Activated naive CD4-positive, alpha-beta T cell treated with anti-CD3 and anti-CD28 coated beads, Interleukin-2, amount 10 ng/mL, durations not matched to agents 7 days and 5 days (primary cell): ENCODE data around the gene HIPK2.

Experiments used
- CTCF ChIA-PET: fragments of 350-600 bp; sonication (Branson Sonifier 250); formaldehyde crosslinking; loops from one replicate; lab custom pipeline; 2021; ENCODE audit warnings: antibody characterized with exemption; lab: Charles Lee
- DNase-seq: peaks from one replicate; pipeline ENCODE4 v3.0.0-alpha.2; 2020
- H3K27ac Mint-ChIP-seq: one replicate; pipeline ENCODE4 v1.8.0; 2021; ENCODE audit warnings: mild to moderate bottlenecking, moderate library complexity, mixed read lengths
- H3K27me3 Mint-ChIP-seq: one replicate; pipeline ENCODE4 v1.8.0; 2021; ENCODE audit warnings: mild to moderate bottlenecking, mixed read lengths
- H3K36me3 Mint-ChIP-seq: one replicate; pipeline ENCODE4 v1.8.0; 2021; ENCODE audit warnings: mixed read lengths
- H3K4me1 Mint-ChIP-seq: one replicate; pipeline ENCODE4 v1.8.0; 2021; ENCODE audit warnings: mixed read lengths
- H3K4me3 Mint-ChIP-seq: one replicate; pipeline ENCODE4 v1.8.0; 2021; ENCODE audit warnings: mild to moderate bottlenecking, moderate library complexity, mixed read lengths
- H3K9me3 Mint-ChIP-seq: one replicate; pipeline ENCODE4 v1.8.0; 2021; ENCODE audit warnings: mixed read lengths

Gene HIPK2

DNA sequence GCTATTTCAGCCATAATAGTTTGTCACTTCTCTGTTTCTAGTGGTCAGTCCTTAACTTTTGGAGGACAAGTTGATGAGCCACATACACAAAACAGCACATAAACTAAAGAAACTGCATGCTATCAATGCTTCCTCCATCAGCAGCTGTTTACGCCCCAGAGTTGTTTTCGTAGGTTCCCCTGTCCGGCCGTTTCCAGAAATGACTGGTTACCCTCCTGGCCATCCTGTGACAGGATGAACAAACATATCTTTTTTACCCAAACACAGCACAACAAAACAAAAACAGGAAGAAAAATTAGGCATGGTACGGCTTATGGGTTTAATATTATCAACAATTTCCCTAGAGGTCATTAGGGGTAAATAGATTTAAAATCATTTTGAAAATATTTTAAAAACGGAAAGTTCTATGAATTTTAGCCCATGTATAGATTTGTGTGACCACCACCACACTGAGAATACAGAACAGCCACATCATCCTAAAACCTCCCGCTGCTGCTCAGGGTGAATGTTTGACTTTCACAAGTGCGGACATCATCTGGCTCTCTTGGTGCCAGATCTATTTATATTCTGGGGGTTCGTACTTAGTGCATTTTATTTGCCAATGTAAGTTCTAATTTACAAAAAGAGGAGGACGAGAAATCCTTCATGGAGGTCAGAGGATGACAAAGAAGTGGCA lies 74.8 kb downstream of the HIPK2 start:
- Mint-ChIP-seq H3K27ac (no peak overlapping the region), H3K27me3 (no peaks in the 10 kb centered on the region), H3K4me1 (peaks cover 2% of the 10 kb centered on the region), H3K36me3 (no peaks in the 10 kb centered on the region), H3K4me3 (no peak overlapping the region), H3K9me3 (no peaks in the 10 kb centered on the region)
- no peak for DNase-seq
- CTCF ChIA-PET, result interaction anchor here (1.1 kb wide), 1 partner anchor 38 kb away, joined by 3 read pairs; no protein-coding TSS in a partner anchor

DNA sequence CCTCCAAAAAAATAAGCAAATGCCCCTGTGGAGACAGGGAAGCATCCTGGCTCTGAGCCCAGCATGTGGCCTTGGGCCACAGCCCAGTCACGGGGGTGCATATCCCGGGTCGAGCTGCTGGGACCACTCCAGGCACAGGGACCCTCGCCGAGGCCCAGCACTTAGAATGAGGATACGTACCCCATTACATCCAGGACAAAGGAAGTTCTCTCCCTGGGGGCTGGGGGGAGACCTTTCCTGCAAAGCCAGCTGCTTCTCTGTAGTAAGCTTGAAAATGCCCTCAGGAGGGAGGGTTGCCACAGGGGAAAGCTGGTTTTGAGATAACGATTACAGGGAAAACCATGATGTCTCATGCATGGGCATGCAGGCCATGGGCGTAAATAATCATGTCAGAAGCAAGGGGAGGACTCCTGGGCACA lies 75.5 kb downstream of the HIPK2 start:
- H3K4me1 Mint-ChIP-seq, result peaks cover 3% of the 10 kb centered on the region
- peak overlapping the region; percentile 28 for H3K27ac Mint-ChIP-seq
- CTCF ChIA-PET, result interaction anchor here (1.1 kb wide), 1 partner anchor 37 kb away, joined by 3 read pairs; no protein-coding TSS in a partner anchor
- H3K9me3 Mint-ChIP-seq, result no peaks in the 10 kb centered on the region
- no peaks in the 10 kb centered on the region for H3K27me3 Mint-ChIP-seq
- DNase-seq, result no peak
- no peaks in the 10 kb centered on the region for H3K36me3 Mint-ChIP-seq
- H3K4me3 Mint-ChIP-seq, result no peak overlapping the region

- Mint-ChIP-seq H3K4me1 (peaks cover 7% of the 10 kb centered on the region), H3K9me3 (no peaks in the 10 kb centered on the region), H3K27me3 (no peaks in the 10 kb centered on the region), H3K27ac (peak overlapping the region; percentile 28), H3K4me3 (no peak overlapping the region), H3K36me3 (no peaks in the 10 kb centered on the region)
- DNase-seq, result no peak
- CTCF ChIA-PET, result interaction anchor here (0.6 to 1.1 kb wide), 2 partner anchors 11 to 37 kb away, joined by 3 read pairs; no protein-coding TSS in a partner anchor
Observed at GRCh38 chr7:139701908-139702307, 75.9 kb downstream of the HIPK2 start.

DNA sequence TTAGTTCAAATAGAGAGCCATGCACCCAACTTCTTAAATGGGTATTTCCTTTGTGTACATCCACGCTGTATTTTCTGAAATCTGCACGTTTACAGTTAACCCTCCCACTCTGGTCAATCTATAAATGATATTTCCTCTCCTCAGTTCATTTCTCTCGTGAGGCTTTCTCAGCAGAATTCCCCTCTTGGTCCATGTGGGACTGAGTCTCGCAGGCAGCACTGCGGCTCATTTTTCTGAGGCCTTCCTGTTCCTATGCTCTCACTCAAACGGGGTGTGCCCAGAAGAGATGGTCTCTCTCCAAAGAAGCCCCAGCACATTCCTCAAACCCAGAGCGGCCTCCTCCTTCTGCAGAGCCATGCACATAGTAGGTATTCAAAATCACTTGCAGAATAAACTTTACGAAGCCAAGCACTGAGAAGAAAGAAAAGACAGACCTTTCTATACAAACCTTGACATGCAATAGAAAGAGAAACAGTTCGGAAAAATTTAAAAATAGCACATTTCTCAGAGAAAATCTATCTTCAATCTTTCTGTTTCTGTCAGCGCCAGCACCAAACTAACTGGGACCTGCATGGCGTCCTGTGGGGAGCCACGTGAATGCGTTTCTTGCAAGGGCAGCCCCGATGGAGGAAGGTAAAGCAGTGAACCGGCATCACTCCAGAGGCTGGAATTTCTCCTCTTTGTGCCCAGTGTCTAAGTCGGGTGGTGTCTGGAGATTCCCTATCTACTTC lies 77.1 kb downstream of the HIPK2 start:
- no peak overlapping the region for H3K4me3 Mint-ChIP-seq
- CTCF ChIA-PET, result interaction anchor here (1.2 kb wide), 1 partner anchor 55 kb away, joined by 3 read pairs; no protein-coding TSS in a partner anchor
- no peak overlapping the region for H3K27ac Mint-ChIP-seq
- no peaks in the 10 kb centered on the region for H3K36me3 Mint-ChIP-seq
- H3K4me1 Mint-ChIP-seq, result peaks cover 19% of the 10 kb centered on the region
- no peaks in the 10 kb centered on the region for H3K9me3 Mint-ChIP-seq
- no peak for DNase-seq
- H3K27me3 Mint-ChIP-seq, result no peaks in the 10 kb centered on the region

DNA sequence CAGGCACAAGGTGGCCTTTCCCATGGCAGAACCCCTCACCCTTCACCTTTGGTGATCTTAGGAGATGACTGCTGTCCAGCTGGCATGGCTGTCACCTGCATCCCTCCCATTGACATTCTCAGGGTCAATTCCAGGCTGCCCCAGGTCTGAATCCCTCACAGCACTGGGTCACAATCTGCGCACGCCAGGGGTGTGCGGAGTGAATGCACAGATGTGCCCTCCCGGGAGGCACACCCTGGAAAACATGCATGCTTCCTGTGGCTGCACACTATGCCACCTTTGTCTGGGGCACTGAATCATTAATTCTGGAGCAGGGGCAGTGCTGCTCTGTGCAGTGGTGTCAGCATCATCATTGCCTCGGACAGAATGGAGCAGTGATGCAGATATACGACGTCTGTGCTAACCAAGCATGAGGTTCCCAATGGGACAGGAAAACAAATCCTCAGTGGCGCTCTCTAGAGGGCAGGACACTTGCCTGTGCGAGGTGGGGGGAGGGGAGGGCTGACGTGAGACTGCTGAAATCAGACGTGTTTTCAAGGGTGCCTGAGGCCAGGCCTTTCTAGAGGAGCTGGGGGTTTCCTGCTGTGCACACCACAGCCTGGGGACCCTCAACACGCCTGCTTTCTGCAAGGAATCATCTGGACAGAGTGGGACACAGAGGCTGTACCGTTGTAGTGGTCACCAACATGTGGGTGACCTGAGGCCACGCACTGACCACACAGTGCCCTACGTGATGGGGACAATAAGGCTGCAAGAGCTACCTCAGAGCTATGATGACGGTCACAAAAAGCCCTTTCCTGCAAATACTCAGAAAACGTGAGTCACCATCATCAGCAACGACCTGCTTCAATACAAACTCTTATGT lies 77.9 kb downstream of the HIPK2 start:
- no peak for DNase-seq
- peaks cover 20% of the 10 kb centered on the region for H3K4me1 Mint-ChIP-seq
- H3K4me3 Mint-ChIP-seq, result no peak overlapping the region
- no peak overlapping the region for H3K27ac Mint-ChIP-seq
- CTCF ChIA-PET, result interaction anchor here (1.2 kb wide), 1 partner anchor 54 kb away, joined by 3 read pairs; no protein-coding TSS in a partner anchor
- H3K27me3 Mint-ChIP-seq, result no peaks in the 10 kb centered on the region
- no peaks in the 10 kb centered on the region for H3K36me3 Mint-ChIP-seq
- no peaks in the 10 kb centered on the region for H3K9me3 Mint-ChIP-seq

- DNase-seq, result no peak
- no peaks in the 10 kb centered on the region for H3K9me3 Mint-ChIP-seq
- no peak overlapping the region for H3K27ac Mint-ChIP-seq
- no peaks in the 10 kb centered on the region for H3K27me3 Mint-ChIP-seq
- CTCF ChIA-PET, result no interaction called here
- no peaks in the 10 kb centered on the region for H3K36me3 Mint-ChIP-seq
- H3K4me3 Mint-ChIP-seq, result no peak overlapping the region
- peaks cover 18% of the 10 kb centered on the region for H3K4me1 Mint-ChIP-seq
Observed at GRCh38 chr7:139698844-139699243, 79.0 kb downstream of the HIPK2 start.

- DNase-seq, result no peak
- CTCF ChIA-PET, result no interaction called here
- no peaks in the 10 kb centered on the region for H3K27me3 Mint-ChIP-seq
- H3K4me1 Mint-ChIP-seq, result peaks cover 18% of the 10 kb centered on the region
- H3K27ac Mint-ChIP-seq, result no peak overlapping the region
- no peaks in the 10 kb centered on the region for H3K36me3 Mint-ChIP-seq
- no peaks in the 10 kb centered on the region for H3K9me3 Mint-ChIP-seq
- H3K4me3 Mint-ChIP-seq, result no peak overlapping the region
Observed at GRCh38 chr7:139698278-139698677, 79.5 kb downstream of the HIPK2 start.

DNA sequence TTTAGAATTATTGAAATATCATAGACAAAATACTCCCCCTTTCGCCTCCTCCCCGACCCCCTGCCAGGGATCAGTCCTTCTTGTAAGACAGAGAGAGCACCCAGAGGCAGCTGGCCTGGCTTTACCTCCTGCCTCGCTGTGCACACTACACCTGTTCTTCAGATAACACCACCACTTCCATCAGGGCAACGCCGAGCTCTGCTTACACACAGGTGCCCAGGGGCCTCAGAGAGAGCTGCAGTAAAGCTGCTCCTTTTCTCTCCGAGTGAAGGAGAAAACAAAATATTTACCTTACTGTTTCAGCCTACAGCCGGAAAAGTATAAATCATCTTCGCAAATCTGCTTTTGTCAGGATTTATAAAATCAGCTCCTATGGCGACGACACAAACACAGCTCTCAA lies 80.7 kb downstream of the HIPK2 start:
- DNase-seq, result no peak
- Mint-ChIP-seq H3K9me3 (no peaks in the 10 kb centered on the region), H3K27me3 (no peaks in the 10 kb centered on the region), H3K4me1 (peaks cover 18% of the 10 kb centered on the region), H3K27ac (no peak overlapping the region), H3K36me3 (no peaks in the 10 kb centered on the region), H3K4me3 (no peak overlapping the region)
- CTCF ChIA-PET, result no interaction called here

- Mint-ChIP-seq H3K27ac (peak overlapping the region; percentile 25), H3K4me1 (peaks cover 18% of the 10 kb centered on the region), H3K4me3 (no peak overlapping the region), H3K9me3 (no peaks in the 10 kb centered on the region), H3K36me3 (no peaks in the 10 kb centered on the region), H3K27me3 (no peaks in the 10 kb centered on the region)
- no peak for DNase-seq
- CTCF ChIA-PET, result no interaction called here
Observed at GRCh38 chr7:139696552-139696951, 81.2 kb downstream of the HIPK2 start.

GRCh38 chr7:139695588-139695987 lies 82.2 kb downstream of the HIPK2 start:
- Mint-ChIP-seq H3K36me3 (no peaks in the 10 kb centered on the region), H3K4me1 (peaks cover 18% of the 10 kb centered on the region), H3K27me3 (no peaks in the 10 kb centered on the region), H3K4me3 (no peak overlapping the region), H3K27ac (no peak overlapping the region), H3K9me3 (no peaks in the 10 kb centered on the region)
- DNase-seq, result no peak
- CTCF ChIA-PET, result no interaction called here

DNA sequence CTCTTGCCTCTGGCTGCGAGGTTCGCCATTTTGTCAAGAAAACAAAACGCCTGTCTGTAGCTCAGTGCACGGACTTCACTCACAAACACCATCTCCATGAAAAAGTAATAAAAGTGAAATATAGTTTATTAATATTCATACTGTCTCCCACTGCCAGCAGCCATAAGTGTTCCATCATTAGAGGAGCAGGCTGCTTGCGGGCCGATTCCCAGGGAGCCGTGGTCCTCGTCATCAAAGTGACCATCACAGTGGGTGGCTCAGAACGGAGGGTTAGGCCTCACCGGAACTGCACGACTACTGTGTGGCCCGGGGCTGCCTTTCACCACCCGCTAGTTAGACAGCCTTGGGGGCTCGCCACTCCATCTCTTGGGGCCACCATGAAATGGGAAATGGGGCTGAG lies 82.7 kb downstream of the HIPK2 start:
- Mint-ChIP-seq H3K4me3 (no peak overlapping the region), H3K4me1 (peaks cover 18% of the 10 kb centered on the region), H3K27ac (no peak overlapping the region), H3K9me3 (no peaks in the 10 kb centered on the region), H3K36me3 (no peaks in the 10 kb centered on the region), H3K27me3 (no peaks in the 10 kb centered on the region)
- DNase-seq, result no peak
- CTCF ChIA-PET, result interaction anchor here (1.0 kb wide), 1 partner anchor 11 kb away, joined by 3 read pairs; no protein-coding TSS in a partner anchor

- Mint-ChIP-seq H3K4me3 (no peak overlapping the region), H3K27ac (no peak overlapping the region), H3K36me3 (peaks cover 4% of the 10 kb centered on the region), H3K9me3 (no peaks in the 10 kb centered on the region), H3K27me3 (no peaks in the 10 kb centered on the region), H3K4me1 (peaks cover 18% of the 10 kb centered on the region)
- CTCF ChIA-PET, result interaction anchor here (1.0 kb wide), 1 partner anchor 12 kb away, joined by 3 read pairs; no protein-coding TSS in a partner anchor
- DNase-seq, result no peak
Observed at GRCh38 chr7:139694389-139694676, 83.5 kb downstream of the HIPK2 start.

DNA sequence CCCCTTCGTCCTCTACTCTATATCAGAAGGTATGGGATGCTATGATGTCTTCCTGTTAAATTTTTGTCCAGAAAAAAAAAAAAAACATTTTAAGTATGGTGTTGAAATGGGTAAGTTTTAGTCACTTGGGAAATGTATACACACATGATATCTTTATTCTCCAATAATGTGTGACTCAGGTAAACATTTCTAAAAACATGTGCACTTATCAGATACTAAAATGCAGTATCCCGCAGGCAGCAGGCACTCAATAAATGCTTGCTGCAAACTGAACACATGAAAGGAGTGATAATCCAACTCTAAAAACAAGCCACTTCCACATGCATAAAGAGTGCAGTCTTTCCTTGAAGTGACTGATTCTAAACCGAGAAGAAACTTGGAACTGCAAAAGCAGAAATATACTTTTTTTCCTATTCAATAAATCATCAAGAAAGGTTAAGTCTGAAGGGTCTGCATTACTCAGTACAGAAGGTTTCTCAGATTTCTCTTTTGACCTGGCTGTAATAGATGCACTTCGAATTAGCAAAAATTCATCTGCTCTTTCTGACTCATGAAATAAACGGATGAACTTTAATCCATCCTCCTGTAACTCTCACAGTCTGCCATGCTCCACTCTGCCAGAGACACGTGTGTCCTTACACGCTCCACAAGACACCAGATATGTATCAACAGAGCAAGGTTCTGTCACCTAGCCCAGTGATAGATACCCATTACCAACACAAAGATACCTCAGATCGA lies 84.0 kb downstream of the HIPK2 start:
- H3K4me3 Mint-ChIP-seq, result no peak overlapping the region
- DNase-seq, result no peak
- CTCF ChIA-PET, result no interaction called here
- H3K27ac Mint-ChIP-seq, result no peak overlapping the region
- H3K4me1 Mint-ChIP-seq, result peaks cover 18% of the 10 kb centered on the region
- H3K9me3 Mint-ChIP-seq, result no peaks in the 10 kb centered on the region
- peaks cover 6% of the 10 kb centered on the region for H3K36me3 Mint-ChIP-seq
- H3K27me3 Mint-ChIP-seq, result no peaks in the 10 kb centered on the region

DNA sequence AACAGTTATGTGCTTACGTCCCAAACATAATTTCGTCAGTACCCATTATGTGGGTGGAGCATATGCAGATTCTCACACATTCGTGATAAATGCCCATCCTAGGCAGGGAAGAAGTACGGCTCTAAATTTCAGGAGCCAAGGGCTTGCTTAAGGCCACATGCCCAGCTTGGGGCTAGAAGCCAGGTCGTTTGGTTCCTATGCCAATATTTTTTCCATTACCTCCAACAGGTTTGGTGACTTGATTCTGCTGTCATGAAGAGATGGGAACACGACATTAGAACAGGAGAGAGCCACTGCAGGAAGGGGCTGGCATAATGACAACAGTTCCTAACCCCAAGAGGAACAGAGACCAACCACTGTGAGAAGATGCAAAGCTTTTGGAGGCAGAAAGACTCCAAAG lies 85.1 kb downstream of the HIPK2 start:
- H3K4me1 Mint-ChIP-seq, result peaks cover 18% of the 10 kb centered on the region
- peaks cover 15% of the 10 kb centered on the region for H3K36me3 Mint-ChIP-seq
- CTCF ChIA-PET, result no interaction called here

More for the DNA sequence above, 85.1 kb downstream of the HIPK2 start:
- Mint-ChIP-seq H3K4me3 (no peak overlapping the region), H3K27ac (no peak overlapping the region), H3K9me3 (no peaks in the 10 kb centered on the region), H3K27me3 (no peaks in the 10 kb centered on the region)
- no peak for DNase-seq
